Endothelial cell of umbilical vein (primary cell): Measurements from ENCODE around the gene CBX2. TPM values are rescaled to one million over a fixed set of nuclear protein-coding genes. Genes with fewer than 3 reads are reported as not detected.

ENCODE experiments used
- BruUV-seq: library from RNA; stranded (reverse); fragments of 400-500 nt; replicated peaks from 2 replicates; lab custom pipeline; 2021; lab: Mats Ljungman, UMichigan
- CTCF ChIA-PET: fragments of 300-600, 350-600 bp; sonication (Branson Sonifier 250); formaldehyde crosslinking; loops from one replicate; lab custom pipeline; 2021; ENCODE audit warnings: antibody characterized with exemption, inconsistent platforms; lab: Charles Lee
- POLR2A ChIA-PET: fragments of 300-600, 350-600 bp; sonication (Branson Sonifier 250); formaldehyde crosslinking; loops from one replicate; lab custom pipeline; 2021; ENCODE audit warnings: antibody characterized with exemption, inconsistent platforms; lab: Charles Lee
- DNase-seq: peaks from one replicate; pipeline ENCODE4 v3.0.0-alpha.2; 2011; ENCODE audit warnings: low read depth, low spot score
- FAIRE-seq: peaks from 2 replicates; lab custom pipeline; 2011; peaks lifted over from hg19 to GRCh38; lab: Jason Lieb, UNC
- H2AFZ ChIP-seq: 2 replicates; pipeline ENCODE4 v1.6.0; 2012; ENCODE audit warnings: low read depth, low read length, control low read depth, inconsistent platforms
- H3K27ac ChIP-seq: 2 replicates; pipeline ENCODE4 v1.5.1; 2011; ENCODE audit warnings: low read depth, mild to moderate bottlenecking, control low read depth, low read length, moderate library complexity; ENCODE audit not compliant: insufficient read depth
- H3K27me3 ChIP-seq, 2 experiments: 2 replicates each; pipeline versions ENCODE4 v1.6.0 to v1.6.1; 2011; ENCODE audit warnings: low read length in 2 of 2, mixed read lengths in 1 of 2; ENCODE audit not compliant: control insufficient read depth in 2 of 2, insufficient read depth in 2 of 2
- H3K36me3 ChIP-seq, 2 experiments: 2 replicates in 1 of 2; 3 replicates in 1 of 2; pipeline ENCODE4 v1.5.1; 2011; ENCODE audit warnings: low read length in 2 of 2, mild to moderate bottlenecking in 1 of 2, moderate library complexity in 1 of 2; ENCODE audit not compliant: control insufficient read depth in 2 of 2, insufficient read depth in 2 of 2; ENCODE audit errors: extremely low read depth in 1 of 2
- H3K4me1 ChIP-seq: 3 replicates; pipeline ENCODE4 v1.5.1; 2011; ENCODE audit warnings: mild to moderate bottlenecking, low read length; ENCODE audit not compliant: control insufficient read depth, insufficient read depth; ENCODE audit errors: extremely low read depth
- H3K4me2 ChIP-seq: 2 replicates; pipeline ENCODE4 v1.6.1; 2011; ENCODE audit warnings: low read length, control low read depth, mixed read lengths; ENCODE audit not compliant: insufficient read depth
- H3K4me3 ChIP-seq, 3 experiments: fragments of 200-600 bp in 1 of 3; sonication (generic), shearing (Covaris generic) in 1 of 3; replicated peaks in 1 of 3; 2 replicates each; pipeline ENCODE4 v1.5.1; 2011 to 2016; ENCODE audit warnings: control low read depth in 3 of 3, low read length in 3 of 3, mild to moderate bottlenecking in 2 of 3, inconsistent platforms in 1 of 3, low read depth in 1 of 3, moderate library complexity in 1 of 3; ENCODE audit not compliant: insufficient read depth in 1 of 3
- H3K79me2 ChIP-seq: 2 replicates; pipeline ENCODE4 v1.6.0; 2012; ENCODE audit warnings: low read length, inconsistent platforms; ENCODE audit not compliant: control insufficient read depth, insufficient read depth
- H3K9ac ChIP-seq: replicated peaks from 2 replicates; pipeline ENCODE3; 2011; ENCODE audit warnings: low read length, control low read depth; ENCODE audit not compliant: insufficient read depth; ENCODE audit errors: extremely low read depth
- H3K9me1 ChIP-seq: replicated peaks from 3 replicates; pipeline ENCODE4 v1.6.0; 2011; ENCODE audit warnings: mild to moderate bottlenecking, low read length; ENCODE audit not compliant: control insufficient read depth, insufficient read depth; ENCODE audit errors: extremely low read depth
- H3K9me3 ChIP-seq: replicated peaks from 2 replicates; pipeline ENCODE4 v1.5.1; 2012; ENCODE audit warnings: low read length, inconsistent platforms; ENCODE audit not compliant: control insufficient read depth, insufficient read depth
- H4K20me1 ChIP-seq: replicated peaks from 2 replicates; pipeline ENCODE3; 2011; ENCODE audit warnings: mild to moderate bottlenecking, low read length; ENCODE audit not compliant: control insufficient read depth, insufficient read depth; ENCODE audit errors: extremely low read depth
- CTCF ChIP-seq, 2 donors: IDR thresholded peaks; 1 replicate in 1 of 2; 2 replicates in 1 of 2; pipeline ENCODE4 v1.5.1; 2011; ENCODE audit warnings: low read length in 2 of 2, mild to moderate bottlenecking in 2 of 2, moderate library complexity in 2 of 2, control low read depth in 1 of 2, inconsistent platforms in 1 of 2, low read depth in 1 of 2; ENCODE audit not compliant: insufficient read depth in 1 of 2; ENCODE audit errors: extremely low read depth in 1 of 2
- EZH2 ChIP-seq: IDR thresholded peaks from 2 replicates; pipeline ENCODE4 v1.6.1; 2012; ENCODE audit warnings: borderline replicate concordance, low read depth, mild to moderate bottlenecking, moderate library complexity, low read length, inconsistent platforms; ENCODE audit not compliant: severe bottlenecking
- FOS ChIP-seq: IDR thresholded peaks from 2 replicates; pipeline ENCODE4 v1.6.1; 2011; ENCODE audit warnings: mild to moderate bottlenecking, low read length, moderate library complexity, borderline replicate concordance; ENCODE audit not compliant: insufficient read depth
- GATA2 ChIP-seq: IDR thresholded peaks from 2 replicates; pipeline ENCODE4 v1.7.0; 2011; ENCODE audit warnings: low read depth, mild to moderate bottlenecking, moderate library complexity, mixed read lengths, low read length; ENCODE audit not compliant: insufficient read length, insufficient read depth
- JUN ChIP-seq: IDR thresholded peaks from 2 replicates; pipeline ENCODE4 v1.6.1; 2011; ENCODE audit warnings: borderline replicate concordance, low read depth; ENCODE audit not compliant: insufficient read length, insufficient read depth
- MYC ChIP-seq: IDR thresholded peaks from one replicate; pipeline ENCODE4 v1.6.1; 2011; ENCODE audit warnings: mild to moderate bottlenecking, low read depth, low read length
- POLR2A ChIP-seq: IDR thresholded peaks from 2 replicates; pipeline ENCODE4 v1.6.1; 2012; ENCODE audit warnings: low read depth, mild to moderate bottlenecking, control low read depth, low read length
- POLR2AphosphoS5 ChIP-seq: IDR thresholded peaks from 2 replicates; pipeline ENCODE4 v1.6.1; 2012; ENCODE audit warnings: low read depth, mild to moderate bottlenecking, control low read depth, low read length, moderate library complexity; ENCODE audit not compliant: insufficient read depth
- dilution Hi-C: fragments of 300-500 bp; cut with MboI; formaldehyde crosslinking; loops from one replicate; pipeline ENCODE4 v1.15.0; 2019; ENCODE audit warnings: low sequenced_read_pairs; ENCODE audit not compliant: extremely low pct_ligation_motif_present
- intact Hi-C: fragments of 100-400 bp; cut with micrococcal nuclease; formaldehyde crosslinking; loops from one replicate; pipeline ENCODE4 v1.10.0; 2022
- polyA plus RNA-seq, 4 experiments: library from polyadenylated mRNA; depleted of rRNA in 3 of 4; stranded (reverse) in 3 of 4; unstranded in 1 of 4; fragments of >200 nt; gene quantifications; 2 replicates each; pipeline versions ENCODE4 v1.2.1 to v1.2.3, GENCODE V29; 2011 to 2012; ENCODE audit warnings: missing spikeins in 1 of 4
- total RNA-seq: library from RNA; stranded (reverse); gene quantifications from 2 replicates; pipeline ENCODE4 v1.2.3, GENCODE V29; 2021
- TF ChIP-seq, protein P1 (sequence below): IDR thresholded peaks from 2 replicates; pipeline ENCODE4 v1.6.1; 2011; ENCODE audit not compliant: insufficient read depth, insufficient read length

CBX2 gene
- total and polyA plus RNA-seq, 2 donors (not counting 3 experiments of a cell fraction or from before 2014, with no cell fraction given): 10.5 to 20.0 TPM

- no peak overlapping the region for H3K27ac ChIP-seq
- POLR2A ChIA-PET: no interaction called here
- no peak for DNase-seq
These were observed 47.1 kb downstream of the CBX2 start for GRCh38 chr17:79824893-79825579.

GRCh38 chr17:79825580-79825921 lies 47.6 kb downstream of the CBX2 start:
- no peaks in the 10 kb centered on the region for H4K20me1 ChIP-seq
- no peak for TF ChIP-seq EZH2
- no peak for TF ChIP-seq JUN
- TF ChIP-seq CTCF (IDR thresholded peaks at IDR 0.05; ENCODE audit: extremely low read depth in 1 of 2, insufficient read depth in 1 of 2, low read depth in 1 of 2, low read length in 2 of 2): no peak
- TF ChIP-seq POLR2AphosphoS5: no peak
- TF ChIP-seq GATA2: no peak
- TF ChIP-seq, protein P1, sequence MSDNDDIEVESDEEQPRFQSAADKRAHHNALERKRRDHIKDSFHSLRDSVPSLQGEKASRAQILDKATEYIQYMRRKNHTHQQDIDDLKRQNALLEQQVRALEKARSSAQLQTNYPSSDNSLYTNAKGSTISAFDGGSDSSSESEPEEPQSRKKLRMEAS: no peak
- TF ChIP-seq FOS: no peak
- TF ChIP-seq MYC: no peak
- no peak for TF ChIP-seq POLR2A
- BruUV-seq: no TSS peak

More at GRCh38 chr17:79824893-79825579, 47.1 kb downstream of the CBX2 start:
- Histone ChIP-seq H3K9me3 (no peaks in the 10 kb centered on the region), H2AFZ (no peak overlapping the region), H3K4me3 (no peak overlapping the region), H3K79me2 (no peaks in the 10 kb centered on the region), H3K36me3 (no peaks in the 10 kb centered on the region), H3K4me1 (peaks cover 14% of the 10 kb centered on the region), H4K20me1 (no peaks in the 10 kb centered on the region), H3K4me2 (no peak overlapping the region), H3K9ac (no peak overlapping the region), H3K27me3 (peaks cover under 1 to 6% of the 10 kb centered on the region in 2 experiments), H3K9me1 (no peaks in the 10 kb centered on the region)
- FAIRE-seq: no peak
- BruUV-seq: no TSS peak
- dilution Hi-C loops (no loop called here), intact Hi-C loops (no loop called here)
- CTCF ChIA-PET: interaction anchor here (0.6 to 2.0 kb wide), 6 partner anchors 8 to 36 kb away, joined by 3 to 6 read pairs (median 4); partner anchors contain the start of gene CBX8
- TF ChIP-seq GATA2: no peak
- TF ChIP-seq JUN: peak; percentile 19
- TF ChIP-seq EZH2: no peak
- TF ChIP-seq POLR2A: no peak

More at GRCh38 chr17:79825580-79825921, 47.6 kb downstream of the CBX2 start:
- Histone ChIP-seq H3K27me3 (peaks cover 0 to 6% of the 10 kb centered on the region in 2 experiments), H3K9ac (no peak overlapping the region), H3K9me1 (no peaks in the 10 kb centered on the region), H3K4me3 (no peak overlapping the region), H3K79me2 (no peaks in the 10 kb centered on the region), H3K9me3 (no peaks in the 10 kb centered on the region), H3K36me3 (no peaks in the 10 kb centered on the region), H3K4me2 (no peak overlapping the region), H3K4me1 (peaks cover 14% of the 10 kb centered on the region), H3K27ac (no peak overlapping the region), H2AFZ (no peak overlapping the region)
- dilution Hi-C loops: no loop called here
- no peak for FAIRE-seq
- no peak for DNase-seq
- ChIA-PET CTCF (interaction anchor here (0.7 to 2.0 kb wide), 3 partner anchors 10 to 14 kb away, joined by 3 to 9 read pairs (median 6); partner anchors contain the start of gene CBX4), POLR2A (no interaction called here)
- intact Hi-C loops: no loop called here
